GM12878 (cell line): ENCODE results near the gene KDELR1. TPM values are rescaled to one million over a fixed set of nuclear protein-coding genes. Genes with fewer than 3 reads are reported as not detected.

Experiments used
- ATF3 ChIP-seq: IDR thresholded peaks from 2 replicates; pipeline ENCODE4 v1.6.1; 2011; ENCODE audit warnings: low read depth, mild to moderate bottlenecking, low read length, moderate library complexity, borderline replicate concordance; ENCODE audit errors: extremely low read depth
- BRCA1 ChIP-seq: IDR thresholded peaks from 2 replicates; pipeline ENCODE4 v1.6.1; 2011; ENCODE audit warnings: low read depth, low read length, improper control_type of control experiment
- CHD2 ChIP-seq: IDR thresholded peaks from 2 replicates; pipeline ENCODE4 v1.6.1; 2011; ENCODE audit warnings: low read depth, low read length, improper control_type of control experiment, borderline replicate concordance
- HDAC2 ChIP-seq: fragments of 200-600 bp; sonication (generic); IDR thresholded peaks from 2 replicates; pipeline ENCODE4 v1.6.1; 2017
- KAT2A ChIP-seq: conservative IDR thresholded peaks from 2 replicates; pipeline ENCODE4 v1.6.1; 2011; ENCODE audit warnings: low read depth, low read length; ENCODE audit not compliant: control insufficient read depth
- NR2C1 ChIP-seq: fragments of 450-650 bp; IDR thresholded peaks from 2 replicates; pipeline ENCODE4 v1.6.1; 2017; ENCODE audit warnings: antibody characterized with exemption, mild to moderate bottlenecking, moderate library complexity
- PKNOX1 ChIP-seq: fragments of 450-650 bp; IDR thresholded peaks from 2 replicates; pipeline ENCODE4 v1.6.1; 2016; ENCODE audit warnings: mild to moderate bottlenecking
- POU2F2 ChIP-seq: IDR thresholded peaks from 3 replicates; pipeline ENCODE4 v1.6.1; 2011; ENCODE audit warnings: low read depth, mild to moderate bottlenecking, low read length, borderline replicate concordance
- SIX5 ChIP-seq: IDR thresholded peaks from 2 replicates; pipeline ENCODE4 v1.6.1; 2011; ENCODE audit warnings: mild to moderate bottlenecking, low read depth, low read length, moderate library complexity; ENCODE audit not compliant: severe bottlenecking
- SKIL ChIP-seq: fragments of 450-650 bp; IDR thresholded peaks from 2 replicates; pipeline ENCODE4 v1.6.1; 2017; ENCODE audit warnings: mild to moderate bottlenecking, low read depth, inconsistent platforms; ENCODE audit not compliant: poor library complexity, severe bottlenecking
- TARDBP ChIP-seq: IDR thresholded peaks from 2 replicates; pipeline ENCODE4 v1.6.1; 2016; ENCODE audit warnings: borderline replicate concordance
- ZBTB33 ChIP-seq: fragments of 450-650 bp; IDR thresholded peaks from 2 replicates; pipeline ENCODE4 v1.6.1; 2017; ENCODE audit warnings: mild to moderate bottlenecking
- ZNF207 ChIP-seq: fragments of 450-650 bp; IDR thresholded peaks from 2 replicates; pipeline ENCODE4 v1.6.1; 2014; ENCODE audit warnings: antibody characterized with exemption, mild to moderate bottlenecking, borderline replicate concordance
- polyA plus RNA-seq, 11 experiments: library from polyadenylated mRNA; depleted of rRNA in 4 of 11; unstranded in 6 of 11; stranded (reverse) in 5 of 11; fragments of >200 nt; fragmentation: Nextera tagmentation in 4 of 11; fragmentation: Illumina TruSeq in 1 of 11; extraction: Ambion mirVana in 4 of 11; extraction: Trizol in 1 of 11; gene quantifications; 1 replicate in 1 of 11; 2 replicates in 10 of 11; pipeline versions ENCODE4 v1.2.1 to v1.2.3, GENCODE V29; 2011 to 2016; ENCODE audit warnings: inconsistent platforms in 2 of 11, missing spikeins in 2 of 11, low read depth in 1 of 11
- total RNA-seq, 4 experiments: library from RNA; depleted of rRNA in 3 of 4; stranded (reverse); fragments of >200 nt in 3 of 4; fragmentation: Illumina TruSeq in 1 of 4; extraction: Trizol in 1 of 4; gene quantifications; 2 replicates each; pipeline versions ENCODE4 v1.2.1 to v1.2.3, GENCODE V29; 2013 to 2021
- TF ChIP-seq, protein P1 (sequence below): IDR thresholded peaks from 2 replicates; pipeline ENCODE4 v1.6.1; 2012; ENCODE audit warnings: low read depth, low read length, improper control_type of control experiment
- TF ChIP-seq, protein P2 (sequence below): fragments of 450-650 bp; IDR thresholded peaks from 2 replicates; pipeline ENCODE4 v1.6.1; 2014; ENCODE audit warnings: mild to moderate bottlenecking
- TF ChIP-seq, protein P3 (sequence below): fragments of 450-650 bp; IDR thresholded peaks from 2 replicates; pipeline ENCODE4 v1.6.1; 2017; ENCODE audit warnings: mild to moderate bottlenecking, moderate library complexity

KDELR1 gene
- total and polyA plus RNA-seq, 10 of the 15 experiments (the other 5 are each of a cell fraction or from before 2014, with no cell fraction given) = 2.3 to 71.0 (median 45.2) TPM

DNA sequence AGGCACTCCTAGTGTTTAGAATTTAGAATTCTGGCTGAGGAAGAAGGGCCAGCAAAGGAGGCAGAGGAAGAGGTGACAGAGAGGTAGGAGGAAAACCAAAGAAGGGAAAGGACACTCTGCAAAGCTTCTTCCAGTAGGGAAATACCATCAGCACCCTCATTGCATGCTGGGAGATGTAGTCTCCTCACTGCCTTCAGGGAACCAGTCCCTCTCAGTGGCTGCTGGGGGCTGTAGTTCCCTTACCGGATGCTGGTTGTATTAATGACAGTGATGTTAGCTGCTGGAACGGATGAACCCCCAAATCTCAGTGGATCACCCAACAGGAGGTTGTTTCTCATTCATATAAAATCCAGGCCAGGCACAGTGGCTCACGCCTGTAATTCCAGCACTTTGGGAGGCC, 12.3 kb upstream of the KDELR1 start (continued):
- TF ChIP-seq SKIL (no peak), ZBTB33 (no peak), HDAC2 (no peak), ZNF207 (no peak), ATF3 (0 out of 2 replicates have a peak, but pooled peaks have one; percentile 29), CHD2 (peak; percentile 72; the same call in 1 of the 2 replicates), PKNOX1 (peak; percentile 19; the same call in 1 of the 2 replicates), NR2C1 (peak; percentile 29; the same call in 1 of the 2 replicates), KAT2A (no peak), POU2F2 (peak; percentile 35; the same call in 1 of the 3 replicates), BRCA1 (no peak), SIX5 (peak; percentile 99), TARDBP (peak; percentile 89)
- TF ChIP-seq, protein P1, sequence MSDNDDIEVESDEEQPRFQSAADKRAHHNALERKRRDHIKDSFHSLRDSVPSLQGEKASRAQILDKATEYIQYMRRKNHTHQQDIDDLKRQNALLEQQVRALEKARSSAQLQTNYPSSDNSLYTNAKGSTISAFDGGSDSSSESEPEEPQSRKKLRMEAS = no peak
- TF ChIP-seq, protein P2, sequence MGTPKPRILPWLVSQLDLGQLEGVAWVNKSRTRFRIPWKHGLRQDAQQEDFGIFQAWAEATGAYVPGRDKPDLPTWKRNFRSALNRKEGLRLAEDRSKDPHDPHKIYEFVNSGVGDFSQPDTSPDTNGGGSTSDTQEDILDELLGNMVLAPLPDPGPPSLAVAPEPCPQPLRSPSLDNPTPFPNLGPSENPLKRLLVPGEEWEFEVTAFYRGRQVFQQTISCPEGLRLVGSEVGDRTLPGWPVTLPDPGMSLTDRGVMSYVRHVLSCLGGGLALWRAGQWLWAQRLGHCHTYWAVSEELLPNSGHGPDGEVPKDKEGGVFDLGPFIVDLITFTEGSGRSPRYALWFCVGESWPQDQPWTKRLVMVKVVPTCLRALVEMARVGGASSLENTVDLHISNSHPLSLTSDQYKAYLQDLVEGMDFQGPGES = no peak
- TF ChIP-seq, protein P3, sequence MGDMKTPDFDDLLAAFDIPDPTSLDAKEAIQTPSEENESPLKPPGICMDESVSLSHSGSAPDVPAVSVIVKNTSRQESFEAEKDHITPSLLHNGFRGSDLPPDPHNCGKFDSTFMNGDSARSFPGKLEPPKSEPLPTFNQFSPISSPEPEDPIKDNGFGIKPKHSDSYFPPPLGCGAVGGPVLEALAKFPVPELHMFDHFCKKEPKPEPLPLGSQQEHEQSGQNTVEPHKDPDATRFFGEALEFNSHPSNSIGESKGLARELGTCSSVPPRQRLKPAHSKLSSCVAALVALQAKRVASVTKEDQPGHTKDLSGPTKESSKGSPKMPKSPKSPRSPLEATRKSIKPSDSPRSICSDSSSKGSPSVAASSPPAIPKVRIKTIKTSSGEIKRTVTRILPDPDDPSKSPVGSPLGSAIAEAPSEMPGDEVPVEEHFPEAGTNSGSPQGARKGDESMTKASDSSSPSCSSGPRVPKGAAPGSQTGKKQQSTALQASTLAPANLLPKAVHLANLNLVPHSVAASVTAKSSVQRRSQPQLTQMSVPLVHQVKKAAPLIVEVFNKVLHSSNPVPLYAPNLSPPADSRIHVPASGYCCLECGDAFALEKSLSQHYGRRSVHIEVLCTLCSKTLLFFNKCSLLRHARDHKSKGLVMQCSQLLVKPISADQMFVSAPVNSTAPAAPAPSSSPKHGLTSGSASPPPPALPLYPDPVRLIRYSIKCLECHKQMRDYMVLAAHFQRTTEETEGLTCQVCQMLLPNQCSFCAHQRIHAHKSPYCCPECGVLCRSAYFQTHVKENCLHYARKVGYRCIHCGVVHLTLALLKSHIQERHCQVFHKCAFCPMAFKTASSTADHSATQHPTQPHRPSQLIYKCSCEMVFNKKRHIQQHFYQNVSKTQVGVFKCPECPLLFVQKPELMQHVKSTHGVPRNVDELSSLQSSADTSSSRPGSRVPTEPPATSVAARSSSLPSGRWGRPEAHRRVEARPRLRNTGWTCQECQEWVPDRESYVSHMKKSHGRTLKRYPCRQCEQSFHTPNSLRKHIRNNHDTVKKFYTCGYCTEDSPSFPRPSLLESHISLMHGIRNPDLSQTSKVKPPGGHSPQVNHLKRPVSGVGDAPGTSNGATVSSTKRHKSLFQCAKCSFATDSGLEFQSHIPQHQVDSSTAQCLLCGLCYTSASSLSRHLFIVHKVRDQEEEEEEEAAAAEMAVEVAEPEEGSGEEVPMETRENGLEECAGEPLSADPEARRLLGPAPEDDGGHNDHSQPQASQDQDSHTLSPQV = no peak
